Keratinocyte (primary cell): Measurements from ENCODE around the gene PRCP. TPM values are rescaled to one million over a fixed set of nuclear protein-coding genes. Genes with fewer than 3 reads are reported as not detected.

Experiments
- DNase-seq: peaks from one replicate; pipeline ENCODE4 v3.0.0-alpha.2; 2011; ENCODE audit warnings: low read depth, missing footprints, low spot score
- FAIRE-seq: peaks from 2 replicates; lab custom pipeline; 2011; peaks lifted over from hg19 to GRCh38; lab: Jason Lieb, UNC
- H2AFZ ChIP-seq: 2 replicates; pipeline ENCODE4 v1.6.0; 2012; ENCODE audit warnings: low read length, control low read depth, inconsistent platforms; ENCODE audit not compliant: control insufficient read depth
- H3K27ac ChIP-seq: 2 replicates; pipeline ENCODE4 v1.5.1; 2011; ENCODE audit warnings: low read length; ENCODE audit not compliant: control insufficient read depth, insufficient read depth
- H3K27me3 ChIP-seq: 3 replicates; pipeline ENCODE4 v1.6.0; 2011; ENCODE audit warnings: low read length; ENCODE audit not compliant: control insufficient read depth, insufficient read depth; ENCODE audit errors: extremely low read depth
- H3K36me3 ChIP-seq, 2 experiments: 2 replicates in 1 of 2; 3 replicates in 1 of 2; pipeline ENCODE4 v1.5.1; 2011; ENCODE audit warnings: low read length in 2 of 2, mild to moderate bottlenecking in 1 of 2; ENCODE audit not compliant: control insufficient read depth in 2 of 2, insufficient read depth in 2 of 2; ENCODE audit errors: extremely low read depth in 1 of 2
- H3K4me1 ChIP-seq: 3 replicates; pipeline ENCODE4 v1.5.1; 2011; ENCODE audit warnings: low read length; ENCODE audit not compliant: control insufficient read depth, insufficient read depth; ENCODE audit errors: extremely low read depth
- H3K4me2 ChIP-seq: 3 replicates; pipeline ENCODE4 v1.6.0; 2011; ENCODE audit warnings: low read depth, low read length; ENCODE audit not compliant: control insufficient read depth, insufficient read depth; ENCODE audit errors: extremely low read depth
- H3K4me3 ChIP-seq, 3 experiments: fragments of 200-600 bp in 1 of 3; sonication (generic) in 1 of 3; 2 replicates in 2 of 3; 3 replicates in 1 of 3; pipeline ENCODE4 v1.5.1; 2011 to 2016; ENCODE audit warnings: low read length in 3 of 3, mild to moderate bottlenecking in 3 of 3, control low read depth in 2 of 3, inconsistent platforms in 1 of 3, low read depth in 1 of 3, mixed read lengths in 1 of 3, mixed run types in 1 of 3, moderate library complexity in 1 of 3; ENCODE audit not compliant: control insufficient read depth in 2 of 3, insufficient read depth in 2 of 3; ENCODE audit errors: extremely low read depth in 1 of 3
- H3K79me2 ChIP-seq: 2 replicates; pipeline ENCODE4 v1.6.0; 2012; ENCODE audit warnings: low read length; ENCODE audit not compliant: control insufficient read depth, insufficient read depth
- H3K9ac ChIP-seq: 3 replicates; pipeline ENCODE4 v1.6.0; 2011; ENCODE audit warnings: low read length; ENCODE audit not compliant: control insufficient read depth, insufficient read depth; ENCODE audit errors: extremely low read depth
- H3K9me1 ChIP-seq: 3 replicates; pipeline ENCODE4 v1.6.0; 2011; ENCODE audit warnings: low read length; ENCODE audit not compliant: control insufficient read depth, insufficient read depth; ENCODE audit errors: extremely low read depth
- H3K9me3 ChIP-seq: 2 replicates; pipeline ENCODE4 v1.5.1; 2012; ENCODE audit warnings: low read depth, low read length; ENCODE audit not compliant: control insufficient read depth
- H4K20me1 ChIP-seq: 3 replicates; pipeline ENCODE4 v1.6.0; 2011; ENCODE audit warnings: low read length; ENCODE audit not compliant: control insufficient read depth, insufficient read depth; ENCODE audit errors: extremely low read depth
- CTCF ChIP-seq, 3 experiments: IDR thresholded peaks in 1 of 3; conservative IDR thresholded peaks in 1 of 3; optimal IDR thresholded peaks in 1 of 3; 2 replicates in 2 of 3; 3 replicates in 1 of 3; pipeline versions ENCODE3 to v1.5.1; 2011; ENCODE audit warnings: low read length in 3 of 3, mild to moderate bottlenecking in 3 of 3, moderate library complexity in 2 of 3, control low read depth in 1 of 3, inconsistent platforms in 1 of 3; ENCODE audit not compliant: insufficient read depth in 2 of 3; ENCODE audit errors: extremely low read depth in 1 of 3
- EZH2 ChIP-seq: IDR thresholded peaks from one replicate; pipeline ENCODE4 v1.6.1; 2012; ENCODE audit warnings: inconsistent platforms, mild to moderate bottlenecking, low read length, moderate library complexity
- dilution Hi-C: fragments of 300-500 bp; cut with MboI; formaldehyde crosslinking; loops from one replicate; pipeline ENCODE4 v1.7.0; 2020; ENCODE audit warnings: low sequenced_read_pairs; ENCODE audit not compliant: extremely low pct_ligation_motif_present
- polyA plus RNA-seq, 5 experiments: library from polyadenylated mRNA; depleted of rRNA in 3 of 5; stranded (reverse) in 3 of 5; stranded (forward) in 1 of 5; unstranded in 1 of 5; fragments of >200 nt; gene quantifications; 1 replicate in 1 of 5; 2 replicates in 3 of 5; 3 replicates in 1 of 5; pipeline versions ENCODE4 v1.2.1 to v1.2.3, GENCODE V29; 2011 to 2012; ENCODE audit warnings: missing spikeins in 2 of 5, low read depth in 1 of 5, low replicate concordance in 1 of 5

PRCP gene
- polyA plus RNA-seq, 1 donor (not counting 4 experiments of a cell fraction or from before 2014, with no cell fraction given): 43.5 TPM

GRCh38 chr11:82874646-82875523 is 25.3 kb downstream of the PRCP start:
- Histone ChIP-seq H3K9me3 (no peaks in the 10 kb centered on the region), H4K20me1 (no peaks in the 10 kb centered on the region), H3K4me2 (no peak overlapping the region), H3K27ac (no peak overlapping the region), H3K4me1 (no peaks in the 10 kb centered on the region), H2AFZ (no peak overlapping the region), H3K79me2 (no peaks in the 10 kb centered on the region), H3K9ac (no peak overlapping the region), H3K36me3 (no peaks in the 10 kb centered on the region), H3K9me1 (no peaks in the 10 kb centered on the region), H3K4me3 (no peak overlapping the region), H3K27me3 (no peaks in the 10 kb centered on the region)
- dilution Hi-C loops: no loop called here
- TF ChIP-seq EZH2: no peak
- no peak for TF ChIP-seq CTCF (optimal IDR thresholded peaks at IDR 0.05 in 1 of 3, IDR thresholded peaks at IDR 0.05 in 1 of 3, conservative IDR thresholded peaks at IDR 0.05 in 1 of 3; ENCODE audit: extremely low read depth in 1 of 3, insufficient read depth in 2 of 3, low read length in 3 of 3)
- no peak for DNase-seq
- no peak for FAIRE-seq

GRCh38 chr11:82873919-82874333 is 26.3 kb downstream of the PRCP start:
- Histone ChIP-seq H3K4me1 (peaks cover 6% of the 10 kb centered on the region), H3K9ac (no peak overlapping the region), H3K4me2 (no peak overlapping the region), H3K4me3 (no peak overlapping the region), H2AFZ (no peak overlapping the region), H3K27me3 (no peaks in the 10 kb centered on the region), H4K20me1 (no peaks in the 10 kb centered on the region), H3K9me1 (no peaks in the 10 kb centered on the region), H3K36me3 (no peaks in the 10 kb centered on the region), H3K27ac (no peak overlapping the region), H3K9me3 (no peaks in the 10 kb centered on the region), H3K79me2 (no peaks in the 10 kb centered on the region)
- dilution Hi-C loops: no loop called here
- TF ChIP-seq EZH2 (no peak), CTCF (optimal IDR thresholded peaks at IDR 0.05 in 1 of 3, IDR thresholded peaks at IDR 0.05 in 1 of 3, conservative IDR thresholded peaks at IDR 0.05 in 1 of 3; ENCODE audit: extremely low read depth in 1 of 3, insufficient read depth in 2 of 3, low read length in 3 of 3) (no peak)
- no peak for FAIRE-seq
- DNase-seq: no peak
